ENCODE measurements around the gene PARD6G.
"Not testable (repeated sequence)": the region's sequence is repeated elsewhere in the genome, so short reads cannot be mapped to it uniquely, and the experiment has no call there.

Gene PARD6G

DNA sequence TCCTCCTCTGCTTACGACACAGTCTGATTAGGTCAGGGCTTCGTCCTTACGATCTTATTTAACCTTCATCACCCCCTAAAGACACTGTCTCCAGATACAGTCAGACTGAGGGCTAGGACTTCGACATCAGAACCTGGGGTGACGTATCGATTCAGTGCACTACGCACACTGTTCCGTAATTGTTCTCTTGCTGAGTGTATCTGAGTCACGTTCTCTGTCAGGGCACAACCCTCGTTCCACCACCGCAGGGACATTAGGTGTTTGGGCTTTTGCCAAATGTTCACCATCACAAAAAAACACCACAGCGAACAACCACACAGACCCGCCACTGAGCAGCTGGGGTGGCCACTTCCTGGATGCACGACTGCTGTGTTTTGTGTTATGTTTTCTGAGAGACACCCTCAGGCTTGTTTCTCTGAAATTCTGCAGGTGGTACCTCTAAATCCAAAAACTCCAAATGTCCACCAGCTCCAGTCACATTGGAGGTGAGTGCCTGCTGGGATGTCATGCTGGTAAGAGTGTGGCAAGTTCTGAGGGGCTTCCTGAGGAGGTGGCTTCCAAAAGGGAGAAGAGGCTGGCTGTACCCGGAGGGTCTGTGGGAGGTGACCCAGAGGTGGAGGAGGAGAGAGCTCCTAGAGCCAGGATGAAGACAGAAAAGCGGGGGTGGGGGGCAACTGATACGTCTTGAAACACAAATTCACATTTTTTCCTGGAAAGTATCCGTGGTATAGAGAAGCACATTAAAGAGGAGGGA is 71.7 kb downstream of the PARD6G start:
- in situ Hi-C loops (cut with MboI; ENCODE audit: low sequenced_read_pairs): no loop called here

DNA sequence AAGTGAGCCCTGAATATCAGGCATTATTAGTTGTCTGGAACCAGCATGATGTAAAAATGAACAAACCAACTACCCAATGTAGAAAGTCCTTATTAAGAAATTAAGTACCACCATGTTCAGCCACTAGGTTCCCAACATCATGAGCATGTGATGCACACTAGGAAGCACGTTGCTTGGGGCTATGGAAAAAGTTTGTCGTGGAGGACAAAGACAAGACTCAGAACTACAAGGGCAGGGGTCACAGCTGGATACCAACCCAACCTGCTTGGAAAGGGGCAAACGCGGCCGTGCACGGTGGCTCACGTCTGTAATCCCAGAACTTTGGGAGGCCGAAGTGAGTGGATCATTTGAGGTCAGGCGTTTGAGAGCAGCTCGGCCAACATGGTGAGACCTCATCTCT is 74.3 kb downstream of the PARD6G start:
- in situ Hi-C loops (cut with MboI; ENCODE audit: low sequenced_read_pairs): no loop called here

DNA sequence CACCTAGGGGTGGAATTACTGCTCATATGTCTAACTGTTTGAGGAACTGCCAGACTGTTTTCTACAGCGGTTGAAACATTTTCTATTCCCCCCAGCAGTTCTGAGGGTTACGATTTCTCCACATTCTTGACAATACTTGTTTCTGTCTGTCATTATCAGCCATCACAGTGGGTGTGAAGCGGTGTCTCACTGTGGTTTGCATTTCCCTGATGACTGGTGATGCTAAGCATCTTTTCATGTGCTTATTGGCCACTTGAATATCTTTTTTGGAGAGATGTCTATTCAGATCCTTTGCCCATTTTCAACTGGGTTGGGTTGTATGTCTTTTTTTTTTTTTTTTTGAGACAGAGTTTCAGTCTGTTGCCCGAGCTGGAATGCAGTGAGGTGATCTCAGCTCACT is 75.3 kb downstream of the PARD6G start:
- in situ Hi-C loops (cut with MboI; ENCODE audit: low sequenced_read_pairs): no loop called here

DNA sequence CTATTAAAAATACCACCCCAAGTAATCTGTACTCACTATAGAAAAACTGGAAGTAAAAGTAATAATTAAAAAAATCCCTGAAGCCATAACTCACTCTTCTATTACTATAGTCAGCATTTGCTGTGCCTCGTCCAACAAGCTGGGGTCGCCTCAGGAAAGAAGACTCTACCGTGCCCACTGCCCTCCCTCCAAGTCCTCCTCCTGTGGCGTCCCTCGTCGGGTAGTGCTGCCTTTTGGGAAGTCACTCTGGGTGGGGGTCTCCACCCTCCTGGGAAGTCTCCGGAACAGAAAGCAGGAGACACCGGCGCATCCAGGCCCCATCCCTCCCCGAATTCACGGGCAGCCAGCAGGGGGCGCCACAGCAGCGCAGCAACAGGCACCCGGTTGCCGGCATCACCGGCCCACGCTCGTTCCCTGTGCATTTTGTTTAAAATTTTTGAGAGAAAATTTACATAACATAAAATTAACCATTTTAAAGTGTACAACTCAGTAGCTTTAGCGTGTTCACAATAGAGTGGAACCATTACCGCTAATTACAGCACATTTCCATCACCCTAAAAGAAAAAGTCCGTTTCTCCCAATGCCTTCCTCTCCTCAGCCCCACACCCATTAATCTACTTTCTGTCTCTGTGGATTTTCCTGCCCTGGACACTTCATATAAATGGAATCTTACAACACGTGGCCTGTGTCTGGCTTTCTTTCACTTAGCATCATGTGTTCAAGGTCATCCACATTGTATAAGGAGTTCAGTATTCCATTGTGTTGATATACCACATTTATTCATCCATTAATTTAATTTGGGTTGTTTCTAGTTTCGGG is 76.1 kb downstream of the PARD6G start:
- in situ Hi-C loops (cut with MboI; ENCODE audit: low sequenced_read_pairs): no loop called here

DNA sequence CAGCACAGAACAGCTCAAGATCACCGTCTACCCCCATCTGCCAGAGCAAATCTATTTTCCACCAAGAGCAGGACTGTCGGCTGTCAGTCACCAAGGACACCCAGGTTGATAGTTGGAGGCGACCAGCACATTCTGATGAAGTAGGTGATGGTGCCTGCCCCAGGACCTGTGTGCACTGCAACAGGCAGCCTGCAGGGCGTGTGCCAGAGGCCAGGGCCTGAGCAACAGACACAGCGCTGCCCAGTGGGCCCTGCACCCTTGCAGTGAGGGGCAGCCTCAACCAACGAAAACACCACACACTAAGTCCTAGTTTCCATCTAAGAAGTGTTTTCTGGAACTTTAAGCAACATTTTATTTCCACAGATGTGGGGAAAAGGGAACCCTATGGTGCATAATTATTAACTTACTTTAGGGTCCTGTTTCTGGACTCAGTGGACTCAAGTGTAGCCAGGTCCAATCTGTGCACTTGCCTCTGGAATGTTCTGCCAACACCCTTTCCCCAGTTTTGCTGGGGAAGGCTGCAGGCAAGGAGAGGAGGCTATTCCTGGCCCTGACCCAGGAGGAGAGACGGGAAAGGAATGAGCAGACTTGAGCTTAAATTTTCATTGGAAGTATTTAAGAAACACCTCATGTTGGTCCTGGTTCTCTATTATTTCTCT is 76.8 kb downstream of the PARD6G start:
- in situ Hi-C loops (cut with MboI; ENCODE audit: low sequenced_read_pairs): no loop called here

DNA sequence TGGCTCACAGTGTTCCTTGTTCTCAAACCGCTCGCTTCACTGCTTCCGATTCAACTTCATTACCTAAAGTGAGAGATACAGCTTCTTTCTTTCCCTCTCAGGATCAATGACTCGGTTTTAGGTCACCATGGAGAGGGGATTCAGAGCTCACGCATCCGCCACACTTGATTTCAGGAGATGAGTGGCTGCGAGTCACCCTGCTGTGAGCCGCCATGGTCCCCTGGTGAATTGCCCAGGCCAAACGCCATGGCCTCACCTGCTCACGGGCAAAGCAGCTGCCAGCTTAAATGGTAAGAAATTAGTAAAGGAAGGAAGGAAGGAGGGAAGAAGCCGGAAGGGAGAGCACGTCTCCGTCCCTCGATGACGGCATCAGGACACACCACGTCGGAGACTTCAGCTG is 77.7 kb downstream of the PARD6G start:
- in situ Hi-C loops (cut with MboI; ENCODE audit: low sequenced_read_pairs): no loop called here

DNA sequence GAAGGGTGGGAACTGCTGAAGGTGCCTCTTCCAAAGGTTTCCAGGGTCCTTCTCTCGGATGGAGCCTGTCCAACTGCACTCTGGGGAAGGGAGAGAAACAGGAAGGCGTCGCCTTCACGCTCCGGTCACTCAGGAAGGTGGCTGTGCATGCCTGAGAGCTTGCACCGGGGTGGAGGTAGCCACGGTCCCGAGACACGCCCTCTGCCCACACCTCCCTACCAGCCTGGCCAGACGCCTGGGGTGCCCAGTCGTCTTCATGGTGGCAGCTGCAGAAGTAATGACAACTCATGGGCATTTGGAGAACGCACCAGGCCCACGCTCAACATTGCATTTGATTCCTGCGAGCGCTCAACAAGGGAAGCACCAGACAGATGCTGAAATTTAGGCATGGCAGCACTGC is 78.3 kb downstream of the PARD6G start:
- in situ Hi-C loops (cut with MboI; ENCODE audit: low sequenced_read_pairs): no loop called here

DNA sequence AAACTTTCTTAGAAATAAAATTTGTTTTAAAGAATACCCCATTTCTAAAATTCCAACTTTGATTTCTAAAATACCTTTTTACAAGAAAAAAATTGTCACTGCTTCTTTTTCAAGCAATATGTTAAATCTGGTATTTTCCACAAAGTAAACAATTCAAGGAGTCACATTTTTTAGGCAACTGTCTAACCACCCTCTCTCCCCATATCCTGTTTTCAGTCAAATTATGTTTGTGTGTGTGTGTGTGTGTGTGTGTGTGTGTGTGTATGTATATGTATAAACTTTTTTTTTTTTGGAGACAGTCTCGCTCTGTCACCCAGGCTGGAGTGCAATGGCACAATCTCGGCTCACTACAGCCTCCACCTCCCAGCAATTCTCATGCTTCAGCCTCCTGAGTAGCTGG is 79.0 kb downstream of the PARD6G start:
- in situ Hi-C loops (cut with MboI; ENCODE audit: low sequenced_read_pairs): no loop called here

DNA sequence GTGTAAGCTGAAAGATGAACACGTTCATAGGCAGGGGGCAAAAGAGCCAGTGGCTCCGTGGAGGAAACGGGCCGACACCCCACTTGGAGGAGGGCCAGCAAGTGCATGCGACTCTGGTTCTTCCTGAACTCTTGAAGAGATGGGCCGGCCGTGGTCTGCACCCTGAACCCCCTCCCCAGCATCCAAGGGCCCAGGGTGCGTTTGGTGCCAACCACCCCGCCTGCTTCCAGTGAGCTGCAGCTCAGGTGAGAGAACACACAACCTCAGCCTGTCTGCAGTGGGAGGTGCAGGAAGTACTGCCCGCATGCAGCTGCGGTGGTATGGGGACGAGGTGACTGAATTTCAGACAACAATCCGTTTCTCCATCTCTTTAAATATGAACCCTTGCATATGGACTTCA is 79.4 kb downstream of the PARD6G start:
- in situ Hi-C loops (cut with MboI; ENCODE audit: low sequenced_read_pairs): no loop called here

DNA sequence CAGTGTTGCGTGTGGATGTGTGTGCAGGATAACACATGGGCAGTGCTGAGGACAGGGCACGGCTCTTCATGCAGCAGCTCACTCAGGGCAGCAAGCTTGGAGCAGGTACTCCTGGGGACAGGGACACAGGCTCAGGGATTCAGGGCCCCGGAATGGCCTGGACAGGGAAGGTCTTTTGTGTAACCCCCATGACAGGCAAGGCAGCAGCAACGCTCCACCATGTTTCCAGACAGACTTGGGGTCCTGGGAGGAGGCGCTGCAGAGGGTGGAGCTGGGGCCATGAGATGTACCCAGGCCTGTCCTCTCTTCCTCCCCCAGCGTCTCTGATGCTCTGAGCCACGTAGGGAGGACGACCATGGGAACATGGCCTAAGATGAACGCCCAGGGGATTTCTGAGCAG is 80.0 kb downstream of the PARD6G start:
- in situ Hi-C loops (cut with MboI; ENCODE audit: low sequenced_read_pairs): no loop called here

DNA sequence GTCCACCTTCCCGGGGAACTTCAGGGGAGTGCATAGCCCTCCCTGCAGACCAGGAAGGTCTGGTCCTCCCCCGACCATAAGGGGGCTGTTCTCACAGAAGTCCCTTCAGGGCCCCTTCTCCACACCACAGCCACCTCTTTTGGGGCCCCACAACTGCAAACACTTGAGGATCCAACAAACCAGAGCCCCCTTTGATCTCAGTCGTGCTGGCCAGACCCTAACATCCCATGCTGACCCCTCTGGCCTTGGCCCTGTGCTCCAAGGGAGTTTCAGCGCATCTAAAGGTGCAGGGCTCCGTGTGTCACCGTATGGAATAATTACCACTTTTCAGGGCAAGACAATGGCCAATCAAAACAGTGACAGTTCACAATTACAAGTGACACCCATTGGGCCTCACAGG is 80.6 kb downstream of the PARD6G start:
- in situ Hi-C loops (cut with MboI; ENCODE audit: low sequenced_read_pairs): no loop called here

DNA sequence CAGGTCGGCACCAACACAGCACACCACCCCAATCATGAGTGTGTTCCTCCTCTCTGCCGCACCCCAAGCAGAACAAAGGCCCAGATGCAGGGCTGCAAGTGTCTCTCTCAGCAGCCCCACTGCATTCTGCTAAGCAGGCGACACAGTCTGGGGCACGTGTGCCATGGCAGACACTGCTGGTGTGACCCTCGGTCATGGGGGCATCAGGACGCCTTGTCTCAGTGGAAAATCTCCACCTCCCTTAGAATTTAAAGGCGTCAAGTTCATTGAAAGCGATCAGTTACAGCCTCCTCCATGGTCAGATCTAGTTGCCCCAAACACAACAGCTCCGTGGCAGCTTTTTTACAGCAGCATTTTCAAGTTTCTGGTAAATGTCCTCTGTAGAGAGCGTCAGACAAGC is 81.1 kb downstream of the PARD6G start:
- in situ Hi-C loops (cut with MboI; ENCODE audit: low sequenced_read_pairs): no loop called here

DNA sequence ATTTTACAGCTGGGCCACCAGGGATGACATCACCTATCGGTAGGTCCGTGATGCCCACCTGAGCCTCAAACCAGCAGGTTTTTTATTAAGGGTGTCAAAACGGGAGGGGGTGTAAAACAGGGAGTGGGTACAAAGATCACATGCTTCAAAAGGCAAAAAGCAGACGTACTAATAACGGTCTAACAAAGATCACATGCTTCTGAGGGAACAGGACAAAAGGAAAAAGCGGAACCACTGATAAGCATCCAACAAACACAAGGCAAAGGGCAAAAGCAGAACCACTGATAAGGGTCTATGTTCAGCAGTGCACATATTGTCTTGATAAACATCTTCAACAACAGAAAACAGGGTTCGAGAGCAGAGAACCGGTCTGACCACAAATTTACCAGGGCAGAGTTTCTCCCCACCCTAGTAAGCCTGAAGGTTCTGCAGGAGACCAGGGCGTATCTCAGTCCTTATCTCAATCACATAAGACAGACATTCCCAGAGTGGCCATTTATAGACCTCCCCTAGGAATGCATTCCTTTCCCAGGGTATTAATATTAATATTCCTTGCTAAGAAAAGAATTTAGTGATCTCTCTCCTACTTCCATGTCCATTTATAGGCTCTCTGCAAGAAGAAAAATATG is 82.5 kb downstream of the PARD6G start:
- in situ Hi-C loops (cut with MboI; ENCODE audit: low sequenced_read_pairs): not testable (repeated sequence)

DNA sequence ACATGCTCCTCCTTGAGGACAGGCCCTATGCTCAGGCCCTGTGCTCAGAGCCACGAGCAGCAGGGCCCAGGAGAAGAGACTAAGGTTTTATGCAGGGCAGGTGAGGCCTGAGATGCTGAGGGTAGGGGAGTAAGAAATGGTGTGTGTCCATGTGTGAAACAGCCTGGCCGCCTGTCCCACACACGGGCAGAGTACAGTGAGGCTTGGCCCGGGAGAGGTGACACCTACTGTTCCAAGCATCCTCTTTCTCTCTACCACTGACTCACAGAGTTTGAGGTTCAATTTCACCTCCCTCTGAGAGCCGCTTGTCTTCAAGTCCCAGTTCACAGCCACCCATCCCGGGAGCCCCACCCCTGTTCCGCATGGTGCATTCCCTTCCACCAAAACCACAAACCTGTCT is 84.1 kb downstream of the PARD6G start:
- in situ Hi-C loops (cut with MboI; ENCODE audit: low sequenced_read_pairs): no loop called here

DNA sequence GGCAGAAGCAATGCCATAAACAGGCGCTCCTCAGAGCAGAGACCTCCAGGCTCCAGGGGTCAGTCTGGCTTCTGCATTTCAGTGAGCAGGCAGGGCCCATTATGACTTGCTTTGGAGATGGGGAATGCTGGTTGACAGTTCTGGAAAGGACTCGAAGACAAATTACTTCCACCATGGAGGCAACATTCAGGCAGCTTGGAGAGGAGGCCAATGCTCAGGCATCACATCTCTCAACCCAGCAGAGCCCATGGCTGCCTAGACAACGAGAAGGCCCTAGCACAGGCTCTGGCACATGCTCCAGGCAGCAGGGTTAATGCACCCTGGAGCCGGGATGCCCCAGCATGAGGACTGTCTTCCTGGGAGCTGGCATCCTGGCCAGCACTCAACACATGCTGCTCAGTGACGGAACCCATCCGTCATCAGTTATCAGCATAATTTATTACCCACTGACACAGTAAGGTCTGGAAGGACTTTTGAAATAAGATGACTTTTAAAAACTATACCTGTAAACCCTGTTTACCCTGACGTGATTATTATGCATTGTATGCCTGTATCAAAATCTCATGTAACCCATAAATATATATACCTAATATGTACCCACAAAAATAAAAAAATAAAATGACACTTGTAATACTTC is 85.4 kb downstream of the PARD6G start:
- in situ Hi-C loops (cut with MboI; ENCODE audit: low sequenced_read_pairs): no loop called here

DNA sequence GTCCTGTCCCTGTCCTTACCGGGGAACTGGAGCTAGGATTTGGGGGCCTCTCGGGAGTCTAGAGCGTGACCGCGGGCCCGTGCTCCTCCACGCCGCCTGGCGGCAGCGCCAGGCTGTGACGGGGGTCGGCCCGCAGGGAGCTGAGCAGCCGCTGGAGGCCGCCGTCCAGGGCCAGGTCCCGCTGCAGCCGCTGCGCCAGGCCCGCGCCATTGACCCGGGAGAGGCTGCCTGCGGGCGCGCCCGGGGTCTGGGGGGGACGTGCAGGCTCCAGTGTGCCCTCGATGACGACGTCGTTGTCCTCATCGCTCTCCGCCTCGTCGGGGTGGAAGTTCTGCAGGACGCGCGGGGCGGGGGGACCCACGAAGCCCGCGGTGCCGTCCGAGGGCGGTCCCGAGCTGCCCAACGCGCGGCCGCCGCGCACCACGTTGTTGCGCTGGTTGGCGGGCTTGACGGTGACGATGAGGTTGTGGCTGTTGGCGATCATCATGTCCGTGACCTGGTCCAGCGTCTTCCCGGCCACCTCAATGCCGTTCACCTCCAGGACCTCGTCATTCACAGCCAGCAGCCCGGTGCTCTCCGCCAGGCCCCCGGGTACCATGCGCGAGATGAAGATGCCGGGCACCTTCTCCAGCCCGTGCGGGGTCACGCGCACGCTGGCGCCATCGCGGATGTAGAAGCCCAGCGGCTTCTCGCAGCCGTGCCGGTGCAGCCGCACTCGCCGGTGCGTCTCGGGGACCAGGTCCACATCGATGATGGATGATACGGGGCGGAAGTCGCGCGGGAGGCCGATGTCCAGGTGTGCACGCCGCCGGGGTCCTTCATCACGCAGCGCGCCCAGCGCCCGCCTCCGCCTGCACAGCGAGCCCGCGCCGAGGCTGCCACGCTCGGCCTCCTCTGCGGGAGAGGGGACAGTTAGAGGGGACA is 87.3 kb downstream of the PARD6G start:
- in situ Hi-C loops (cut with MboI; ENCODE audit: low sequenced_read_pairs): loop anchor here (10.0 kb wide), 1 partner anchor 785 kb away; no protein-coding TSS in a partner anchor

DNA sequence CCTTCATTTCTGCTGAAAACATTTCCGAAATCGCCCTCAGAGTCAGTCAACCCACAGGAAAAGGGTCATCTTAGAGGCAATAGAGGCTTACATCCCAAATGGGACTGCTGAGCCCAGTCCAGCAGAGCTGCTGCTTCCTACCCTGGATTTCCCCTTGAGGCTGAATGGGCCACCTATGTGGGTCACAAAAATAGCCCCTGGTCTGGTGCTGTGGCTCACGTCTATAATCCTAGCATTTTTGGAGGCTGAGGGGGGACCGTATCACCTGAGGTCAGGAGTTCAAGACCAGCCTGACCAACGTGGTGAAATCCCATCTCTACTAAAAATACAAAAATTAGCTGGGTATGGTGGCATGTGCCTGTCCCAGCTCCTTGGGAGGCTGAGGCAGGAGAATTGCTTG is 88.9 kb downstream of the PARD6G start:
- in situ Hi-C loops (cut with MboI; ENCODE audit: low sequenced_read_pairs): loop anchor here (10.0 kb wide), 1 partner anchor 784 kb away; no protein-coding TSS in a partner anchor

DNA sequence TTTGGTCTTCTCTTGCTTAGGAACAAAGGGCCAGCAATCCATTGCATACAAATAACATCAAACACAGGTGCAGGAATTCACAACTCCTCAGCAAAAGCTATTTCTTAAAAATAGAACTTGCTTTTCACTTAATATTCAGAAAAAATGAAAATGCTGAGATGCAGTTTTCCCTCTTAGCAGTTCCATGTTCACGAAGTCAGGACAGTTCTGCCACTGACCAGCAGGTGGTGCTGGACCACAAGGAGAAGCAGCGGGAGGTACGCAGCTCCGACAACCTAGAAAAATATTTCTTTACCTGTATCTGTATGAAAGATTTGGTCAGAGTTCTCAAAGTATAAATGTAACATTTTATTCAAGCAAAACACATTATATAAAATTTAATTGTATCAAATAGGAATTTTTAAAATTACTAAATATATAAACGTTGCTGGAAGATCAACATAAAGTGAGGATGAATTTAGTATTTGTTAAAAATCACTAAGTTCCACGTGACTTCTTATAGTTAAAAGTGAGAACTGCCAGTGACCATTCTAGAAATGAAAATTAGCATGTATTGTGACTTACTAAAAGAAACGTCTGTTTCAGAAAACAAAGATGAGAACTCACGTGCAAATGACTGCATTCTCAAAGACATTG is 89.5 kb downstream of the PARD6G start:
- in situ Hi-C loops (cut with MboI; ENCODE audit: low sequenced_read_pairs): loop anchor here (10.0 kb wide), 1 partner anchor 783 kb away; no protein-coding TSS in a partner anchor

DNA sequence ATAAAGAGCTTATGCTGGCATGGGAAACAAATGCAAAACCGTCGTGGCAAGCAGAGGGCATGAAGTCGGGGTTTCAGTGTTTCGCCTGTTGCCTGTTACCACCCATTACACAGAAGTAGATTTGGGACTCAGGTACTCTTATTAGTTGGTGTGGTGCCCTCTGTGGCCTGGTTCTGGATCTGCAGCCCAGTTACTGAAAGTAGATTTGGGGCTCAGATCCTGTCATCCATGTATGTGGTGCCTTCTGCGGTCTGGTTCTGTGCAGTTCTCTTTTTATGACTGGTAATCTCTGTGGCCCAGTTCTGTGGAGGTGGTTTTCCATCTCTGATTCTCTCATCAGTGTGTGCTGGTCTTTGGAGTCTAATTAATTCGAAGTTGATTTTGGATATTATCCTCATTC is 93.0 kb downstream of the PARD6G start:
- in situ Hi-C loops (cut with MboI; ENCODE audit: low sequenced_read_pairs): loop anchor here (10.0 kb wide), 1 partner anchor 779 kb away; no protein-coding TSS in a partner anchor
